ENCODE results near the gene YOD1.

YOD1 gene

GRCh38 chr1:207025146-207025880 is 25.7 kb downstream of the YOD1 start:
- DNase-seq (ENCODE audit: low spot score), result peak; percentile 38

GRCh38 chr1:207024202-207025145 is 26.5 kb downstream of the YOD1 start:
- no peak for DNase-seq (ENCODE audit: low spot score)

- DNase-seq (ENCODE audit: low spot score), result no peak
Observed at GRCh38 chr1:207022996-207023679, 27.9 kb downstream of the YOD1 start.

- no peak for DNase-seq (ENCODE audit: low spot score)
Observed at GRCh38 chr1:207021876-207022596, 29.0 kb downstream of the YOD1 start.

DNA sequence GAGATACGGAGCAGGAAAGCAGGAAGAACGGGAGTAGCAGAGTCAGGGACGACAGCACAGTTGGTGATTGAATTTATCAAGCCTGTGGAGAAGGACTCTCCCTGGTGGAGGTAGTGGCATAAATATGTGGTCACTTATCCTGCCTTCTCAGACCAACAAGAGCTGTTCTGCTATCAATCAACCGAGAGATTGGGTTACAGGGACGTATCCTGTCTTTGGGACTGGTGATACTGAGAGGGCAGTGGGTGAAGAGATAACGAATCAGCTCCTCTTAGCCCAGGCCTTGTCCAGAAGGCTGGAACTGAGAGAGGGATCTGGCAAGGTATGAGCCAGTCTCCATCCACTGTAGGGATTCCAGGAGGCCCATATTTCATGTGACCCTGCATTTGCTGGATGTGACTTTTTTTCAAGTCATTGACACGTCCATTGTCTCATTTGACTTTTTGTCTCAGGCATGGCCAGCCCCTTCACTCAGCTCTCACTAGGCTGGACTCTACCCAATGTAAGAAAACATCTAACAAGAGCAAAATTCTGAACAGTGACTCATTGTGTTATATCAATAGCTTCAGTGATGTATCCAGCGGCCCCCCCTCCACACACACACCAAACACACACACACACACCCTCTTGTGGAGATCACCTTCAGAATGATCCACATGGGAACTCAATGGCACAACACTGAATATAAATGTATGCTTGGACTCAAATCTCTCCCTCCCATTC is 29.7 kb downstream of the YOD1 start:
- DNase-seq (ENCODE audit: low spot score), result no peak

DNA sequence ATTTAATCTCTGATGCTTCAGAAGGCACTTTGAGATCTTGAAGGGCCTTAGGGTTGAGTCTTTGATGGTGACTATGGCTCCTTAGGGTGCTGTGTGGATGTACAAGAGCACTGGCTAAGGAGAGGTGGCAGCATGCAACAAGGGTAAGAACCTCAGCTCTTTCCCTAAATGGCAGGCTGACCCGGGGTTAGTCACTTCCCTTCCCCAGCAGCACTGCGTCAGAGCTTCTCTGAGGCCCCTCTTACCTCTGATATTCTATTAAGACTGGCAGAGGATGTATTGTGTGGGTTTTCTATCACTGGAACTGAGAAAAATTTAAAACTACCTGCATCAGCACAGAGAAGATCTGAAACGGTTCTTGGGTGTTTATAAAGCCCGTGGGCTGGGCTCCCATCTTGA is 30.3 kb downstream of the YOD1 start:
- DNase-seq (ENCODE audit: low spot score), result no peak

DNA sequence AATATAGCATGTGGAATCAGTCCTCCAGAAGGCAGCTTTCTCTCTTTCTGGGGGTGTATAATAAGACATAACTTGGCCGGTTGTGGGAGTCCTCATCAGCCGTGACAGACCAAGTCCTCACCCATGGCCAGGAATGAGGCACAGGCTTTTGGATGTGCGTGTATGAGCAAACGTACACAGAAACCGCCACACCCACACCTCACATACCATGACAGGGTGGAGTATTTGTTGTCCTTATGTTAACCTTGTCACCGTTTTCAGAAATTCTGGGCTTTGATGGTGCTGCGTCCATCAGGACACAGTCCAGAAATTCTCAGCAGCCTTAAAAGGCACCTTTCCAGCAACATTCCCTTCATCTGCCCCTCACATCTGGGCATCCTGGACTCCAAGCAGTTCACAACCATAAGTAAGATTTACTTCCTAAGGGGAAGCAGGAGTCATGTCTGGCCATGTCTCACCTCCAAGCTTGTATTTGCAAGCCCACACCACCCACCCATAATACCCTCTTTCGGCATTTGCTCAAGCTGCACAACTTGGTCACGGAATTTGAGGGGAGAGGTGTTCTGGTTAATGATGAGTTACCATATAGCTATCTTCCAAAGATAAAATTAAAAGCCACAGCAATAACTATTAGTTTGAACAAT is 30.8 kb downstream of the YOD1 start:
- DNase-seq (ENCODE audit: low spot score), result no peak

- no peak for DNase-seq (ENCODE audit: low spot score)
Observed at GRCh38 chr1:207019661-207020060, 31.3 kb downstream of the YOD1 start.

- DNase-seq (ENCODE audit: low spot score), result no peak
Observed at GRCh38 chr1:207019161-207019560, 31.8 kb downstream of the YOD1 start.

- DNase-seq (ENCODE audit: low spot score), result no peak
Observed at GRCh38 chr1:207018707-207019106, 32.3 kb downstream of the YOD1 start.

- DNase-seq (ENCODE audit: low spot score), result no peak
Observed at GRCh38 chr1:207017615-207018559, 33.1 kb downstream of the YOD1 start.

DNA sequence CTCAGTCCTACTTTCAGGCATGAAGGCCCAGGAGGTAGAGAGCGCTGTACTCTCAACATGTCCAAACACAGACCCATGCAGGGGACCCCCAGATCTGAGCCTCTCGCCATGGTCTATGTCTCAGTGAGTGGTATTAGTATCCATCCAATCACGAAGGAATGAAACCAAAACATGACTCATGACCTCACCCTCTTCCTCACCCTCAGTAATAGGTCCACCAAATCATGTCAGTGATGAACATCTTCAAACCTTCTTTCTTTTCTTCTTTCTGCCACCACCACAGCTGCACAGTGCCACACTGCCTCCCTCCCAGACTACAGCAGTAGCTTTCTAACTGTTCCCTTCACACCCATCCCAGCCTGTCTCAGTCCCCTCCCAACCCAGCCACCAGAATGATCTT is 35.2 kb downstream of the YOD1 start:
- DNase-seq (ENCODE audit: low spot score), result no peak

- no peak for DNase-seq (ENCODE audit: low spot score)
Observed at GRCh38 chr1:207014728-207015127, 36.3 kb downstream of the YOD1 start.

GRCh38 chr1:207013321-207014085 is 37.5 kb downstream of the YOD1 start:
- DNase-seq (ENCODE audit: low spot score), result no peak

- no peak for DNase-seq (ENCODE audit: low spot score)
Observed at GRCh38 chr1:207010726-207011125, 40.3 kb downstream of the YOD1 start.

GRCh38 chr1:207009945-207010344 is 41.1 kb downstream of the YOD1 start:
- no peak for DNase-seq (ENCODE audit: low spot score)

DNA sequence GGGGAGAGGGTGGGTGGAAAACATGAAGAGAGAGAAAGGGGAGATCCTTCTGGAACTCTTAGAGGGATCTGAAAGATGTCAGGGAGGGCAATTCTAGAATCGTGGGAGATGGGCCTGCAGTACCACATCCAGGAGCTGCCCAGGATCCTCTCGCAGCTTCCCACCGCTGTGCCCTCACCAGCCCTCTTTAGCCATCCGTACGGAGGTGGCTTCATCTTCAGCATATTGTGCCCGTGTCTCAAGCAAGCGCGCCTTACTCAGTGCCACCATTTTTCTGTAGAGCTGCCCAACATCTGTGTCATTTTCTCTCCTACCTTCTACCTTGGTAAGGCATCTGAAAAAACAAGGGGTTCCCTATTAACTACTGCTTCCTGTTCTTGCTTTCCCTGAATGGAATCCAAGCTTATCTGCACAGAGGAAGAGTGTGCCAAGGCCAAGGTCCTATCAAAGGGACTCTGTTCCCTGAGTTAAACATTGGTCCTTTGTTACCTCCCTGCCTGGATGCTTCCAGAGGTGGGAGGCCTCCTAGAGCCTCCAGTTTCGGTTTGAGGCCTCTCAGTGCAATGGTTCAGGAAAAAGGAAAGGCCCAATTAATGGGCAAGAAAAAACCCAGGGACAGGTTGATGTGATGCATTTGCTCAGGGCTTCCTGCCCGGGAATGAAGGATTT is 41.7 kb downstream of the YOD1 start:
- DNase-seq (ENCODE audit: low spot score), result no peak

DNA sequence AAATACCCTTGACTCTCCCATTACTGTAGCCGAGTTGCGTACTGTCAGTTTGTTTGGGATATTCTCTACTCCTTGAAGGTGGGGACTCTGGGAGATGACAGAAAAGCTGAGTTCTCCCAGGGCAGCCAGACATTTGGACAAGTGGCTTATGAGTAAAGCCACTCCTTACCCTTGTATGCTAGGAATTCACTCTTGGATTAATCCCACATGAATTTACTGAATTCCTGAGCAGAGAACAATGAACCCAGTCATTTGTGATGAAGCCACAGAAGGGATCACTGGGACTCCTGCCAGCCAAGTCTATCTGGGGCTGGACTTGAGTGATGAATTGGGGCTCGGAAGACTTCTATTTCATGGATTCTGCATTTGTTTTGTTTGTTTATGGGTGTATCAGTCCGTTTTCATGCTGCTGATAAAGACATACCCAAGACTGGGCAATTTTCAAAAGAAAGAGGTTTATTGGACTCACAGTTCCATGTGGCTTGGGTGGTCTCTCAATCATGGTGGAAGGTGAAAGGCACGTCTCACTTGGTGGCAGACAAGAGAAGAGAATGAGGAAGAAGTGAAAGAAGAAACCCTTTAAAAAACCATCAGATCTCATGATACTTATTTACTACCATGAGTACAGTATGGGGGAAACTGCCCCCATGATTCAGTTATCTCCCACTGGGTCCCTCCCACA is 43.5 kb downstream of the YOD1 start:
- peak; percentile 77 for DNase-seq (ENCODE audit: low spot score)

All from AG08396 (cell line).